B cell (primary cell): Measurements from ENCODE around the gene C7orf25. TPM values are rescaled to one million over a fixed set of nuclear protein-coding genes. Genes with fewer than 3 reads are reported as not detected.

Source experiments
- polyA plus RNA-seq: library from polyadenylated mRNA; depleted of rRNA; stranded (reverse); fragments of >200 nt; gene quantifications from 2 replicates; pipeline ENCODE4 v1.2.3, GENCODE V29; 2012
- total RNA-seq, 2 donors: library from RNA; stranded (reverse); fragments of 120-200 nt in 1 of 2; gene quantifications; 1 replicate in 1 of 2; 2 replicates in 1 of 2; pipeline versions ENCODE4 v1.2.3 to v1.2.4, GENCODE V29; 2013 to 2022

Gene C7orf25
- total and polyA plus RNA-seq, 2 donors (not counting 1 experiment from before 2014, with no cell fraction given), result 2.1 to 11.8 TPM

Other genes with a start within 250 kb of the C7orf25 start
- gene PSMA2, start 20.1 kb upstream of the C7orf25 start, total RNA-seq, result 40.6 and 47.8 TPM in 2 replicates
- 26.3 and 49.4 TPM in 2 replicates for gene PSMA2, start 20.1 kb upstream of the C7orf25 start, polyA plus RNA-seq
- gene MRPL32, start 20.3 kb upstream of the C7orf25 start, total RNA-seq, result 31.7 and 34.2 TPM in 2 replicates
- gene MRPL32, start 20.3 kb upstream of the C7orf25 start, polyA plus RNA-seq, result 25.3 and 41.0 TPM in 2 replicates
- gene HECW1, start 200.6 kb upstream of the C7orf25 start, total RNA-seq, result not detected in 2 replicates
- not detected in 2 replicates for gene HECW1, start 200.6 kb upstream of the C7orf25 start, polyA plus RNA-seq